HepG2 (cell line): ENCODE results near the gene SDR9C7. TPM values are rescaled to one million over a fixed set of nuclear protein-coding genes. Genes with fewer than 3 reads are reported as not detected.
A peak's percentile ranks its signal among the peaks of the same experiment; 100 is the strongest.

ENCODE experiments used
- ATAC-seq: fragments of 200-7000 bp; cut with Tn5 transposase; 3 replicates; pipeline ENCODE4 v1.9.1; 2020; ENCODE audit warnings: mild to moderate bottlenecking, moderate library complexity
- BruUV-seq: library from RNA; stranded (reverse); fragments of 400-500 nt; replicated peaks from 2 replicates; lab custom pipeline; 2021; lab: Mats Ljungman, UMichigan
- CTCF ChIA-PET: fragments of 300-600 bp; formaldehyde crosslinking; extraction: SDS; loops from one replicate; lab custom pipeline; 2021; ENCODE audit warnings: low total read pairs, inconsistent platforms, low intra/inter-chr PET ratio; lab: Yijun Ruan, JAX
- POLR2A ChIA-PET: fragments of 350-600 bp; sonication (Branson Sonifier 250); formaldehyde crosslinking; loops from one replicate; lab custom pipeline; 2020; ENCODE audit warnings: antibody characterized with exemption, inconsistent platforms; lab: Yijun Ruan, JAX
- DNase-seq: peaks from one replicate; pipeline ENCODE4 v3.0.0-alpha.2; 2015; ENCODE audit warnings: low spot score
- FAIRE-seq: peaks from 3 replicates; lab custom pipeline; 2011; peaks lifted over from hg19 to GRCh38; lab: Jason Lieb, UNC
- H2AFZ ChIP-seq: one replicate; pipeline ENCODE4 v1.6.1; 2011; ENCODE audit warnings: low read length, inconsistent platforms
- H3K27ac ChIP-seq: fragments of 300-600 bp; 3 replicates; pipeline ENCODE4 v1.8.0; 2011; ENCODE audit warnings: mixed run types, mild to moderate bottlenecking, mixed read lengths, low read length, inconsistent platforms; ENCODE audit not compliant: insufficient read depth; ENCODE audit errors: extremely low read length
- H3K27me3 ChIP-seq, 2 experiments: fragments of 200-600 bp in 1 of 2; 2 replicates in 1 of 2; 3 replicates in 1 of 2; pipeline versions ENCODE4 v1.6.0 to v1.8.0; 2011; ENCODE audit warnings: low read length in 2 of 2, mild to moderate bottlenecking in 2 of 2, moderate library complexity in 2 of 2, inconsistent platforms in 1 of 2; ENCODE audit not compliant: insufficient read depth in 2 of 2, control insufficient read depth in 1 of 2
- H3K36me3 ChIP-seq, 2 experiments: fragments of 200-600 bp in 1 of 2; replicated peaks in 1 of 2; 2 replicates in 1 of 2; 3 replicates in 1 of 2; pipeline versions ENCODE4 v1.5.1 to v1.8.0; 2011; ENCODE audit warnings: low read length in 2 of 2, inconsistent platforms in 1 of 2; ENCODE audit not compliant: insufficient read depth in 2 of 2, control insufficient read depth in 1 of 2
- H3K4me1 ChIP-seq: 2 replicates; pipeline ENCODE4 v1.5.1; 2012; ENCODE audit warnings: low read length, inconsistent platforms; ENCODE audit not compliant: insufficient read depth
- H3K4me2 ChIP-seq: 2 replicates; pipeline ENCODE4 v1.6.0; 2011; ENCODE audit warnings: low read depth, low read length, inconsistent platforms
- H3K4me3 ChIP-seq, 3 experiments: fragments of 200-600 bp in 1 of 3; sonication (generic), shearing (Covaris generic) in 1 of 3; replicated peaks in 1 of 3; 2 replicates each; pipeline ENCODE4 v1.5.1; 2011 to 2016; ENCODE audit warnings: low read length in 3 of 3, inconsistent platforms in 2 of 3, low read depth in 2 of 3, mild to moderate bottlenecking in 2 of 3, control low read depth in 1 of 3, mixed read lengths in 1 of 3; ENCODE audit not compliant: insufficient read depth in 1 of 3
- H3K79me2 ChIP-seq: one replicate; pipeline ENCODE4 v1.6.1; 2011; ENCODE audit warnings: low read length, inconsistent platforms; ENCODE audit not compliant: insufficient read depth
- H3K9ac ChIP-seq: 2 replicates; pipeline ENCODE4 v1.6.0; 2011; ENCODE audit warnings: mild to moderate bottlenecking, low read depth, low read length, inconsistent platforms; ENCODE audit not compliant: insufficient read depth
- H3K9me3 ChIP-seq: 2 replicates; pipeline ENCODE4 v1.5.1; 2012; ENCODE audit warnings: mild to moderate bottlenecking, low read length
- H4K20me1 ChIP-seq: 2 replicates; pipeline ENCODE4 v1.6.0; 2011; ENCODE audit warnings: inconsistent platforms, mild to moderate bottlenecking, low read length, moderate library complexity; ENCODE audit not compliant: insufficient read depth
- ARID3A ChIP-seq: IDR thresholded peaks from 2 replicates; pipeline ENCODE4 v1.6.1; 2012; ENCODE audit warnings: low read depth, low read length, improper control_type of control experiment
- CEBPB ChIP-seq: IDR thresholded peaks from 2 replicates; pipeline ENCODE4 v1.6.1; 2011; ENCODE audit warnings: low read depth, low read length, improper control_type of control experiment, borderline replicate concordance
- CEBPZ ChIP-seq: IDR thresholded peaks from 2 replicates; pipeline ENCODE4 v1.6.1; 2012; ENCODE audit warnings: low read length, improper control_type of control experiment
- FOXA3 ChIP-seq: IDR thresholded peaks from 2 replicates; pipeline ENCODE4 v1.6.1; 2016; ENCODE audit warnings: missing genetic modification reagents, missing compliant biosample characterization
- GATAD2A ChIP-seq: IDR thresholded peaks from 2 replicates; pipeline ENCODE4 v1.6.1; 2016
- HNF4A ChIP-seq: sonication (generic); formaldehyde crosslinking; IDR thresholded peaks from 2 replicates; pipeline ENCODE4 v1.4.0; 2020; ENCODE audit warnings: missing genetic modification reagents
- PATZ1 ChIP-seq: sonication (generic); formaldehyde crosslinking; IDR thresholded peaks from 2 replicates; pipeline ENCODE4 v1.4.0; 2020; ENCODE audit warnings: missing genetic modification reagents
- PAXIP1 ChIP-seq: sonication (generic); formaldehyde crosslinking; conservative IDR thresholded peaks from 2 replicates; pipeline ENCODE4 v1.4.0; 2020; ENCODE audit warnings: mild to moderate bottlenecking, missing genetic modification reagents, moderate library complexity
- TBP ChIP-seq: sonication (generic); formaldehyde crosslinking; IDR thresholded peaks from 2 replicates; pipeline ENCODE4 v1.5.0; 2020; ENCODE audit warnings: missing genetic modification reagents
- ZNF3 ChIP-seq: IDR thresholded peaks from 2 replicates; pipeline ENCODE4 v1.7.0; 2017; ENCODE audit warnings: inconsistent platforms
- WGBS: methylation state at CpG from one replicate; pipeline ENCODE4 v1.1.6; 2017; ENCODE audit warnings: low lambda C conversion rate; 5-methylcytosine and 5-hydroxymethylcytosine counted together
- in situ Hi-C: cut with HindIII; loops from 2 replicates; pipeline ENCODE4 v1.10.0; 2017; ENCODE audit warnings: low pct_unique_long_range_greater_than_20kb; ENCODE audit not compliant: extremely low pct_ligation_motif_present
- intact Hi-C: fragments of 100-400 bp; cut with micrococcal nuclease; formaldehyde crosslinking; loops from one replicate; pipeline ENCODE4 v1.10.0; 2022; ENCODE audit not compliant: unreplicated experiment
- polyA plus RNA-seq, 8 experiments: library from polyadenylated mRNA; depleted of rRNA in 3 of 8; stranded (reverse) in 7 of 8; unstranded in 1 of 8; fragments of >200 nt; fragmentation: Illumina TruSeq in 4 of 8; extraction: Trizol in 4 of 8; gene quantifications; 2 replicates each; pipeline versions ENCODE4 v1.2.1 to v1.2.3, GENCODE V29; 2011 to 2016; ENCODE audit warnings: low read depth in 4 of 8, missing spikeins in 1 of 8, mixed read lengths in 1 of 8; ENCODE audit not compliant: insufficient read depth in 1 of 8
- total RNA-seq, 5 experiments: library from RNA; depleted of rRNA; stranded (reverse); fragments of >200 nt; fragmentation: Illumina TruSeq; extraction: Trizol; gene quantifications; 2 replicates each; pipeline ENCODE4 v1.2.3, GENCODE V29; 2016; ENCODE audit warnings: low read depth in 1 of 5

The SDR9C7 gene
- total and polyA plus RNA-seq, 2 of the 13 experiments (the other 11 are each of a cell fraction or from before 2014, with no cell fraction given) = 0.04 TPM; not detected in 1

DNA sequence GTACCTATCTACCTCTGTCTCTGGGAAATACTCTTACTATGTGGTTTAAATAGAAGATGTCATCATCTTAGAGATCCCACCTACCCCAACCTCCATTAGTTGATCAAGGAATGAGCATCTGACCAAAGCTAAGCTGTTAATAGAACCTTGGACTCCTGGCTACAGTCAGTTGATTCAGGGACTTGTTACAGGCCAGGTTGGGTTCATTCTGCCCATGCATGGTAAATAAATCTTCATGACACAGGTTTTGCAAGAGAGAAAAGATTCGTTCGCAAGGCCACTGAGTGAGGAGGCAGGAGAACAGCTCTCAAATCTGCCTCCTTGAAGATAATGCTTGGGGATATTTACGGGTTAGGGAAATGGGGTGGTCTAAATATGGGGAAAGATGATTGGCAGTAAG lies 19.5 kb downstream of the SDR9C7 start:
- Histone ChIP-seq H2AFZ (no peak overlapping the region), H3K4me3 (no peak overlapping the region), H3K79me2 (no peaks in the 10 kb centered on the region), H3K9ac (no peak overlapping the region), H4K20me1 (no peaks in the 10 kb centered on the region), H3K36me3 (no peaks in the 10 kb centered on the region), H3K27ac (no peak overlapping the region), H3K27me3 (no peaks in the 10 kb centered on the region), H3K4me1 (peaks cover 14% of the 10 kb centered on the region), H3K9me3 (peaks cover 7% of the 10 kb centered on the region), H3K4me2 (no peak overlapping the region)
- peak; percentile 28 for FAIRE-seq
- POLR2A ChIA-PET = no interaction called here
- DNase-seq = peak; percentile 20
- BruUV-seq = no TSS peak
- CTCF ChIA-PET = no interaction called here
- peak; percentile 44; the same call in 1 of the 3 replicates for ATAC-seq
- no peak for TF ChIP-seq ZNF3 (CRISPR knock-in tag)
- TF ChIP-seq GATAD2A = peak; percentile 41; the same call in 1 of the 2 replicates
- TF ChIP-seq FOXA3 (CRISPR knock-in tag) = 0 out of 2 replicates have a peak, but pooled peaks have one; percentile 31
- TF ChIP-seq ARID3A = peak; percentile 37; the same call in 1 of the 2 replicates
- no peak for TF ChIP-seq CEBPZ
- no peak for TF ChIP-seq TBP (CRISPR knock-in tag)
- TF ChIP-seq HNF4A (CRISPR knock-in tag) = peak; percentile 53
- TF ChIP-seq PATZ1 (CRISPR knock-in tag) = no peak
- peak; percentile 41; the same call in 1 of the 2 replicates for TF ChIP-seq PAXIP1
- 0 out of 2 replicates have a peak, but pooled peaks have one; percentile 18 for TF ChIP-seq CEBPB
- 7% methylated on average over 3 of the region's 3 CpGs for WGBS
- intact Hi-C loops = no loop called here
- in situ Hi-C loops = no loop called here
